Activated CD8-positive, alpha-beta memory T cell treated with anti-CD3 and anti-CD28 coated beads for 1 hour (primary cell): ENCODE measurements around the gene PDGFB.

ENCODE experiments used
- DNase-seq, 2 donors: peaks; one replicate each; pipeline ENCODE4 v3.0.0-alpha.2; 2020; ENCODE audit warnings: low read depth in 1 of 2; ENCODE audit errors: extremely low read depth in 1 of 2

The PDGFB gene

DNA sequence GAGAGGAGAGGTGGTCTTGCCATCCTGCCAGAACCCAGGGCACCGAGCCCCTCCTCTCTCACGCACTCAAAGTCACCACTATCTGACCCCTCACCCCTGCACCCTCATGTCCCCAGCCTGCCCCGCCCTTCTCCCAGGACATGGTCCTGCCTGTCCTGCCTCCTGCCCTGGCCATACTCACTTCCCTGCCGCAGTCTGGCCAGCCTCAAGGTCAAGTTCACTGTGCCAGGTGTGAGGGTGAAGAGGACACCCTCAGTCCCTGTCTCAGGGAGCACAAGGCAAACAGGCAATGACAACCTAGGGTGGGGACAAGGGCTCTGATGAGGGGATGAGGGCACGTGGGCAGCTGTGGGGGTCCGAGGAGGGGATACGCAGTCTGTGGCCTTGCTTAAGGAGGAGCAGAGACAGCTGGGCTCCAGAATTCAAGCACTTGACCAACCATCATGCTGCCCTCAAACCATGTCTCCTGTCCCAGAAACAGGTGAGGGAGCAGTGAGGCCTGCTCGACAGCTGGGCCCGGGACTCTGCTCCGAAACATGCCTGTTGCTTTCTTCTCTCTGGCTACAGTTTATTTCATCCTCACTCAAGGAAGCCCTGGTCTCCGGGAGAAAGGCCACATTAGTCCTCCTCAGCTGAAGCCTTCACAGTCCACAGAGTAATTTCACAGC lies 36.6 kb downstream of the PDGFB start:
- DNase-seq, result no peak

DNA sequence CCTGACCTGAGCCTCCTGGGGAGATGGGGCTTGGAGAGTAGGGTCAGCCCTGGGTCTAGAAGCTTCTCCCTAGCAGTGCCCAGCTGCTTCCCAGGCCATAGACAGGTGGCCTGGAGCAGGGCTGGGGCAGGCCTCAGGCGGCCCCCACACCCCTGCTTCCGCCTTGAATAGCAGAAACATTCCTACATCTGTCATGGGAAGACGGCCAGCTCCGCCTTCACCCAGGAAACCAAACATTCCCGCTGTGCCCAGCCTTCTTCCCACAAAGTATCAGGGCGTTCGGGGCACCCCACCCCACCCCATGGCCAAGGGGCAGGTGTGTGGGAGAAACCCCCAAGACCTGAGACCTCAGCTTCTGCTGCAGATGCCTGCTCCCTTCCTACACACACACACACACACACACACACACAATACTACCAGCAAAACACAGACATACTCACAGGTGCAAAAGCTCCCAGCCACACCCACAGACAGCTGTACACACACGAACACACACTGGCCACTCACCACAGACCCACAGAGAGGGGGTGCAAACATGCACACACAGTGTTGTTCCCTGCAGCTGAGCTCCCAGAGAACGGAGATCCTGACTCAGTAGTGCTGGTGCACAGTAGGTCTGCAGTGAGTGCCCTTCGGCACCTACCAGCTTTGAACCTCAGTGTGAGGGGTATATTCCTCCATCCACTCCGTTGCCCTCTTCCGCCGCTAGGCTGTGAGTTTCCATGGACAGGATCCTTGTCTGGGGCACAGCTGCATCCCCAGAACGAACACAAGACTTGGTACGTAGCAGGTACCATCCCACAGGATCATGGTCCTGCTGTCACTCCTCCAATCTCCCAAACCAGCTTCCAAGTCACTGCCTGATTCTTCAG lies 37.4 kb downstream of the PDGFB start:
- no peak for DNase-seq

GRCh38 chr22:39206491-39206890 lies 38.3 kb downstream of the PDGFB start:
- DNase-seq, result no peak

GRCh38 chr22:39205344-39206021 lies 39.3 kb downstream of the PDGFB start:
- DNase-seq, result peak; percentile 13 to 14

GRCh38 chr22:39204216-39204615 lies 40.6 kb downstream of the PDGFB start:
- no peak for DNase-seq

DNA sequence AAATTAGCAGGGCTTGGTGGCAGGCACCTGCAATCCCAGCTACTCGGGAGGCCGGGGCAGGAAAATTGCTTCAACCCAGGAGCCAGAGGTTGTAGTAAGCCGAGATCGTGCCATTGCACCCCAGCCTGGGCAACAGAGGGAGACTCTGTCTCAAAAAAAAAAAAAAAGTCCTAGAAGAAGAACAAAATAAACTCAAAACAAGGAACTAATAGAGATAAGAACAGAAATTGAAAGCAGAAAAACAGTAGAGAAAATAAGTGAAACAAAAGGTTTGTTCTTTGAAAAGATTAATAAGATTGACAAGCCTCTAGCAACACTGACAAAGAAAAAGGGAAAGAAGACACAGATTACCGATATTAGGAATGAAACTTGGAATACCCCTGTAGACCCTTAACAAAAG lies 47.2 kb downstream of the PDGFB start:
- no peak for DNase-seq

GRCh38 chr22:39194098-39194497 lies 50.7 kb downstream of the PDGFB start:
- no peak for DNase-seq

DNA sequence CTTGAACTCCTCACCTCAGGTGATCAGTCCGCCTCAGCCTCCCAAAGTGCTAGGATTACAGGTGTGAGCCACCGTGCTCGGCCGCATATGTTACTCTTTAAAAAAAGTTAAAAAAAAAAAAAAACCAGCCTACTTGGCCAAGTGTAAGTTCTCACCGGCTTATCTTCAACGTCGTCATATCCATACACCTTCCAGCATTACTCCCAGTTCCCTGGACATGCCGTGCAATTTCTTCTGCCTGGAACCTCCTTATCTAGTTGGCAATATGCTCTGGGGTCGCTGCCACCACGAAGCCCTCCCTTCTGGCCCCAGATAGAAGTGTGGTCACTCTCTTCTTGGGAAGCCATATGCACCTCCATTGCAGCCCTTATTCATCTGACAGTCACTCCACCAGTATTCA lies 56.0 kb downstream of the PDGFB start:
- DNase-seq, result no peak

- no peak for DNase-seq
Measured at GRCh38 chr22:39185601-39186012, 59.2 kb downstream of the PDGFB start.

- no peak for DNase-seq
Measured at GRCh38 chr22:39184586-39185577, 59.9 kb downstream of the PDGFB start.

- DNase-seq, result no peak
Measured at GRCh38 chr22:39183991-39184585, 60.7 kb downstream of the PDGFB start.

DNA sequence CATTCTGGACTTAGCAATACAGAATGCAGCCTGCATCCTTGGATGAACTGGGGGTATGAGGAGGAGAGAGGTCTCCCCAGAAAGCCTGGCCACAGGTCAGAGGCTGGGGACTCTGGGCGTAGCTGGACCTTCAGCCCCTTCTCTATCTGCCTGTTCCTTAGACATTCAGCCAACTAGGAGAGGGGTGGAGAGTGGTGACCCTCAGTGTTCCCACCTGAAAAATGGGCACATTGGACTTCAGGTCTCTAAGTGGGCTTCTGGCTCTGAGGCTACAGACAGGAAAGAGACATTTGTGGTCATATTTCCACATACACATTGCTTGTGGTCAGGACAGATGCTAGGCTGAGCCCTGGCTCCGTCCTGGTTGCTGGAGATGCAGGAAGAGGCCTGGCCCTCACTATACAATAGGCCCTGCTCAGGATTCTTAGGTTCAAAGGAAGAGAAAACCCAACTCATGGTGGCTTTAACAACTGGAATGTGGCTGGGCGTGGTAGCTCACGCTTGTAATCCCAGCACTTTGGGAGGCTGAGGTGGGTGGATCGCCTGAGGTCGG lies 62.2 kb downstream of the PDGFB start:
- DNase-seq, result no peak

DNA sequence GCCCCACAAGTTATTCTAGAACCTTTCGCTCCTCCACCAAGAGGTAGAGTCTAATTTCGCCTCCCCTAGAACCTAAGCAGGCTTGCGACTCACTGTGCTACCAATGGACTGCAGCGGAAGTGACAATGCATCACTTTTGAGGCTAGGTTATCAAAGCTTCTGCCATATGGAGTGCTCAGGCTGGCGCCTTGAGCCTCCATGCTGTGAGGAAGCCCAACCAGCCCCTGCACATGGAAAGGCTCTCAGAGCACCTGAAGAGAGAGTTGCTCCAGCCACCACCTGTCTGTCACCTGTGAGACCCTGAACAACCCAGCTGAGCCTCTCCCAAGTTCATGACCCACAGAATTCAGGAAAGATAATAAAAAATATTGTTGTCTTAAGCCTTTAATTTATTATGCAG lies 63.0 kb downstream of the PDGFB start:
- no peak for DNase-seq

DNA sequence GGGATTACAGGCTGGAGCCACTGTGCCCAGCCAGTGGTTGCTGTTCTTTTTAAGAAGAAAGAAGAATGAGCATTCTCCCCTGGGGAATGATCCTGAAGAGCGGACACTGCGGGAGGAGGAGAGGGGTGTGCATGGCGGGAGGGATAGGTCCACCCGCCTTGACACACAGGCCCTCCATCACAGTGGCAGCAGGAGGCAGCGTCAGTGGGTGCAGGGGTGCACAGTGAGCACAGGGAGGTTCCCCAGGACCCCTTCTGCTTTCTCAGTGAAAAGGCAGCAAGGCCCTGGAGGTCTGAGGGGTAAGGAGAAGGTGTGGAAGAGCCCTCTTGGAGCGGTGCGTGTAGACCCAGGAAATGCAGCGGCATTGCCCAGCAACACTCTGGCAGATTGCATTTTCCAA lies 63.4 kb downstream of the PDGFB start:
- no peak for DNase-seq

- no peak for DNase-seq
Measured at GRCh38 chr22:39179841-39180335, 64.9 kb downstream of the PDGFB start.

DNA sequence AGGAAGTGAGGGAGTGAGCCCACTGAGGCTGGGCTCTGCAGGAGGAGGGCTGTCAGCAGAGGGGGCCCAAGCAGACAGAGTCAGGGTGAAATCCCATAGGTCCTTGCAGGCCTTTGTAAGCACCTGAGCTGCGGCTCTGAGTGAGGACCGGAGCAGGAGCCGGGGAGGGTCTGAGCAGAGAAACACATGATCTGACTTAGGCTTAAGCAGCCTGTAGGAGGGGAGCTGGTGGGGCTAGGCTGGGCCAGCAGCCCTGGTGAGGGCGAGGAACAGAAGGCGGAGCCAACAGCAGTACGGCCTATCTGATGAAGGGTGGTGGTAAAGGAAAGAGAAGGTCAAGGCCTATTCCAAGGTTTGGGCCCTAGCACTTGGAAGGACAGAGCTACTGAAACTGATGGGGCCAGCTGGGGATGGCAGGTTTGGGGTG lies 65.4 kb downstream of the PDGFB start:
- no peak for DNase-seq

- no peak for DNase-seq
Measured at GRCh38 chr22:39178206-39179111, 66.3 kb downstream of the PDGFB start.

GRCh38 chr22:39177791-39178190 lies 67.0 kb downstream of the PDGFB start:
- DNase-seq, result no peak

DNA sequence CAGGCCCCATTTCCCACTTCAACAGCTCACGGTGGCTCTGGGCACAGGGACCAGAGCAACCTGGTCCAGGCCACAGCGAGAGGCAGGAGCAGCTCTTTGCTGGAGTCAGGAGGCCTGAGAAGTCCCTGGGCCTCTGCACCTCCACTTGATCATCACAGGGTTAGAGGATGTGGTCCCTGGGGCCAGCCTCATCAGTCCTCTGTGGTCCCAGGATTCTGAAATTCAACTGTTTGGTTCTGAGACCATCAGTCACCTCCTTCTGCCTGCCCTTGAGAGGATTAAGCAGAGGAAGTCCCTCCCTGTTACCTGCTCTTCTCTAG lies 67.4 kb downstream of the PDGFB start:
- no peak for DNase-seq
